ENCODE data around the gene TYMS.

The TYMS gene

DNA sequence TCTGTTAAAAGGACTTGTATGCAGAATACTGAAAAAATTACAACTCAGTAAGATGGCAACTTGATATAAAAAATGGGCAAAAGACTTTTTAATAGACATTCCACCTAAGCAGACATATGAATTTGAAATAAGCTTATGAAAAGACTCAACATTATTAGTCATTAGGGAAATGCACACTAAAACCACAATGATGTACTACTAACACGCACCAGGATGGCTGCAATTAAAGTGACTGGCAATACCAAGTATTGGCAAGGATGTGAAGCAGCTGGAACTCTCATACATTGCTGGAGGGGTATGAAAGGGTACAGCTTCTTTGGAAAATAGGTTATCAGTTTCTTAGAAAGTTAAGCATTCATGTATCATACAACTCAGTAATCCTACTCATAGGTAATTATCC, 58.2 kb downstream of the TYMS start:
- no peak for DNase-seq

DNA sequence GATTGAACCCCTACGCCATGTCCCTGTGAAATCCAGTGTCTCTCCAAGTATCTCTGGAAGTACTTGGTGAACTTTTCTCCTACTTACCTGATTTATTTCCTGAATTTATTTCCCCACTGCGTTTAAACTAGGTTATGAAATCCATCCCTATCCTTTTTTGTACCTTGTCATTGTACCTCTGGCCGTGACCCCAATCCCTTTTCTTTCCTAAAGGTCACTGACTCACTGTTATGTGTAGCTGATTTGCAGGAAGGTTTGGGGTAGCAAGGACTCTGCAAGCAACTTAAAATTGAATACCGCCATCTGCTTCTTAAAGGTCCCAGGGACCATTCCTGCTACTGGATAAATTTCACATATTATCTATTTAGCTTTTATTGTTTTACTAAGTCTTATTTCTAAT, 59.5 kb downstream of the TYMS start:
- no peak for DNase-seq

Measured in activated CD4-positive, alpha-beta T cell treated with anti-CD3 and anti-CD28 coated beads for 1 hour (primary cell).